Activated B cell treated with CpG ODN at 0.5 μM for 24 hours (primary cell): ENCODE results near the gene PDE4B. TPM values are rescaled to one million over a fixed set of nuclear protein-coding genes. Genes with fewer than 3 reads are reported as not detected.

Source experiments
- ATAC-seq: fragments of 200-7000 bp; cut with Tn5 transposase; one replicate; pipeline ENCODE4 v1.10.0; 2021; ENCODE audit warnings: low read depth, mild to moderate bottlenecking, moderate library complexity
- CTCF ChIA-PET: fragments of 350-600 bp; sonication (Branson Sonifier 250); formaldehyde crosslinking; loops from one replicate; lab custom pipeline; 2021; ENCODE audit warnings: antibody characterized with exemption; lab: Charles Lee
- POLR2A ChIA-PET: fragments of 350-600 bp; sonication (Branson Sonifier 250); formaldehyde crosslinking; loops from one replicate; lab custom pipeline; 2021; ENCODE audit warnings: antibody characterized with exemption; lab: Charles Lee
- DNase-seq: peaks from one replicate; pipeline ENCODE4 v3.0.0; 2022
- H3K27ac Mint-ChIP-seq: one replicate; pipeline ENCODE4 v1.8.0; 2020; ENCODE audit warnings: mixed read lengths
- H3K27me3 Mint-ChIP-seq: one replicate; pipeline ENCODE4 v1.8.0; 2021; ENCODE audit warnings: mixed read lengths
- H3K36me3 Mint-ChIP-seq: one replicate; pipeline ENCODE4 v1.8.0; 2021; ENCODE audit warnings: low read depth, mixed read lengths
- H3K4me1 Mint-ChIP-seq: one replicate; pipeline ENCODE4 v1.8.0; 2021; ENCODE audit warnings: mixed read lengths
- H3K4me3 Mint-ChIP-seq: one replicate; pipeline ENCODE4 v1.8.0; 2020; ENCODE audit warnings: mild to moderate bottlenecking, mixed read lengths
- H3K9me3 Mint-ChIP-seq: one replicate; pipeline ENCODE4 v1.8.0; 2020; ENCODE audit warnings: mixed read lengths
- CTCF ChIP-seq: fragments of 200-600 bp; IDR thresholded peaks from one replicate; pipeline ENCODE4 v1.8.0; 2022; ENCODE audit warnings: antibody characterized with exemption, mild to moderate bottlenecking
- intact Hi-C: fragments of 100-400 bp; cut with micrococcal nuclease; formaldehyde crosslinking; loops from one replicate; pipeline ENCODE4 v1.15.1; 2024
- total RNA-seq: library from RNA; stranded (reverse); gene quantifications from 2 replicates; pipeline ENCODE4 v1.2.3, GENCODE V29; 2022

PDE4B gene
- total RNA-seq, 1 donor from 2014 or later: 84.1 TPM

GRCh38 chr1:66288048-66288447 lies 495.4 kb downstream of the PDE4B start:
- no peak for TF ChIP-seq CTCF
- H3K4me1 Mint-ChIP-seq: peaks cover 78% of the 10 kb centered on the region
- no peaks in the 10 kb centered on the region for H3K9me3 Mint-ChIP-seq
- ATAC-seq (no peak), DNase-seq (no peak)
- H3K4me3 Mint-ChIP-seq: no peak overlapping the region
- H3K27ac Mint-ChIP-seq: peak overlapping the region; percentile 77
- H3K27me3 Mint-ChIP-seq: no peaks in the 10 kb centered on the region
- CTCF ChIA-PET: no interaction called here
- POLR2A ChIA-PET: interaction anchor here (2.0 to 7.8 kb wide), 2 partner anchors 10 to 46 kb away, joined by 5 to 226 read pairs; no protein-coding TSS in a partner anchor
- no peaks in the 10 kb centered on the region for H3K36me3 Mint-ChIP-seq
- intact Hi-C loops: loop anchor here (10.0 kb wide), 1 partner anchor 1323 kb away; the partner anchor contains the start of gene JAK1

- Mint-ChIP-seq H3K27me3 (no peaks in the 10 kb centered on the region), H3K4me3 (no peak overlapping the region), H3K36me3 (no peaks in the 10 kb centered on the region), H3K9me3 (no peaks in the 10 kb centered on the region), H3K27ac (peak overlapping the region; percentile 71), H3K4me1 (peaks cover 66% of the 10 kb centered on the region)
- DNase-seq: no peak
- ChIA-PET POLR2A (interaction anchor here (0.8 to 1.6 kb wide), 10 partner anchors 9 to 105 kb away, joined by 3 to 14 read pairs (median 4); no protein-coding TSS in a partner anchor), CTCF (interaction anchor here (1.6 to 2.1 kb wide), 2 partner anchors 9 to 41 kb away, joined by 4 to 7 read pairs; no protein-coding TSS in a partner anchor)
- TF ChIP-seq CTCF: no peak
- no peak for ATAC-seq
- intact Hi-C loops: loop anchor here (1.0 kb wide), 1 partner anchor 10 kb away; no protein-coding TSS in a partner anchor
These were observed 498.3 kb downstream of the PDE4B start for GRCh38 chr1:66290761-66291530.

GRCh38 chr1:66291531-66291864 lies 498.8 kb downstream of the PDE4B start:
- CTCF ChIA-PET: interaction anchor here (1.2 to 2.1 kb wide), 3 partner anchors 9 to 41 kb away, joined by 3 to 7 read pairs (median 4); no protein-coding TSS in a partner anchor
- no peaks in the 10 kb centered on the region for H3K27me3 Mint-ChIP-seq
- ATAC-seq (no peak), DNase-seq (no peak)
- no peaks in the 10 kb centered on the region for H3K36me3 Mint-ChIP-seq
- H3K9me3 Mint-ChIP-seq: no peaks in the 10 kb centered on the region
- POLR2A ChIA-PET: interaction anchor here (0.7 to 1.6 kb wide), 8 partner anchors 9 to 105 kb away, joined by 3 to 14 read pairs (median 3); no protein-coding TSS in a partner anchor
- peak overlapping the region; percentile 71 for H3K27ac Mint-ChIP-seq
- TF ChIP-seq CTCF: no peak
- no peak overlapping the region for H3K4me3 Mint-ChIP-seq
- peaks cover 66% of the 10 kb centered on the region for H3K4me1 Mint-ChIP-seq
- intact Hi-C loops: no loop called here

DNA sequence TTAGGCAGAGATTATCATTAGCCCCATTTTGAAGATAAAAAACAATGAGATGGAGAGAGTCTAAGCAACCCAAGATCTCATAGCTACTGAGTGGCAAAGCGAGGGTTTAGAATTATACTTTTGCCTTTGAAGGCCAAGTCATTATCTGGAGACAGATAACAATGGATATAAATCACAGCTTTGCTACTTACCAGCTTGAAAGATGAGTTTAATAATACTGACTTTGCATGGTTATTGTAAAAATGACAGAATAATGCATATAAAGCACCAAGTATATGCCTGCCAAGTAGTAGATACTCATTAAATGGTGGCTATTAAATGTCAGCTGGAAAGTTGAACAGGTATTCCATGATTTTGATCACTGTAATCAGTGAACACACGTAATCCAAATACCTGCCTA lies 499.6 kb downstream of the PDE4B start:
- ChIA-PET CTCF (interaction anchor here (1.2 to 2.1 kb wide), 3 partner anchors 9 to 40 kb away, joined by 3 to 7 read pairs (median 3); no protein-coding TSS in a partner anchor), POLR2A (interaction anchor here (0.7 to 1.2 kb wide), 2 partner anchors 37 to 88 kb away, joined by 3 read pairs; no protein-coding TSS in a partner anchor)
- TF ChIP-seq CTCF: no peak

GRCh38 chr1:66292944-66293343 lies 500.2 kb downstream of the PDE4B start:
- no peak for TF ChIP-seq CTCF
- H3K9me3 Mint-ChIP-seq: no peaks in the 10 kb centered on the region
- H3K27me3 Mint-ChIP-seq: no peaks in the 10 kb centered on the region
- POLR2A ChIA-PET: no interaction called here
- H3K4me1 Mint-ChIP-seq: peaks cover 66% of the 10 kb centered on the region
- CTCF ChIA-PET: interaction anchor here (1.2 to 1.4 kb wide), 2 partner anchors 9 to 39 kb away, joined by 3 read pairs; no protein-coding TSS in a partner anchor
- H3K4me3 Mint-ChIP-seq: no peak overlapping the region
- no peak overlapping the region for H3K27ac Mint-ChIP-seq
- no peaks in the 10 kb centered on the region for H3K36me3 Mint-ChIP-seq
- no peak for ATAC-seq
- intact Hi-C loops: no loop called here
- DNase-seq: no peak

More for the DNA sequence above, 499.6 kb downstream of the PDE4B start:
- H3K9me3 Mint-ChIP-seq: no peaks in the 10 kb centered on the region
- intact Hi-C loops: no loop called here
- H3K4me3 Mint-ChIP-seq: no peak overlapping the region
- H3K27me3 Mint-ChIP-seq: no peaks in the 10 kb centered on the region
- DNase-seq (no peak), ATAC-seq (no peak)
- no peak overlapping the region for H3K27ac Mint-ChIP-seq
- no peaks in the 10 kb centered on the region for H3K36me3 Mint-ChIP-seq
- H3K4me1 Mint-ChIP-seq: peaks cover 67% of the 10 kb centered on the region
